Left ventricle myocardium inferior (tissue), 1 donor: Measurements from ENCODE around the gene FA2H. TPM values are rescaled to one million over a fixed set of nuclear protein-coding genes. Genes with fewer than 3 reads are reported as not detected.

Source experiments
- DNase-seq: peaks from one replicate; pipeline ENCODE4 v3.0.0-alpha.2; 2020
- H3K27ac ChIP-seq: fragments of 200-600 bp; replicated peaks from 2 replicates; pipeline ENCODE4 v1.8.0; 2021
- H3K27me3 ChIP-seq: fragments of 200-600 bp; 2 replicates; pipeline ENCODE4 v1.8.0; 2021; ENCODE audit warnings: low read depth
- H3K36me3 ChIP-seq: fragments of 200-600 bp; 2 replicates; pipeline ENCODE4 v1.8.0; 2021
- H3K4me1 ChIP-seq: fragments of 200-600 bp; 2 replicates; pipeline ENCODE4 v1.8.0; 2021
- H3K4me3 ChIP-seq: fragments of 200-600 bp; 2 replicates; pipeline ENCODE4 v1.8.0; 2021; ENCODE audit warnings: mild to moderate bottlenecking, moderate library complexity
- H3K9me3 ChIP-seq: fragments of 200-600 bp; replicated peaks from 2 replicates; pipeline ENCODE4 v1.8.0; 2021
- intact Hi-C: fragments of 100-400 bp; cut with micrococcal nuclease; formaldehyde crosslinking; loops from one replicate; pipeline ENCODE4 v1.11.0; 2022
- total RNA-seq: library from RNA; stranded (reverse); fragmentation: NEBNext Ultra II Directional; extraction: Animal tissue kit (Norgen Biotek cat#: 25700); gene quantifications from one replicate; pipeline ENCODE4 v1.2.1, GENCODE V29; 2021
- TF ChIP-seq, protein P1 (sequence below): fragments of 200-600 bp; IDR thresholded peaks from 2 replicates; pipeline ENCODE4 v1.8.0; 2021; ENCODE audit warnings: antibody characterized with exemption, mild to moderate bottlenecking, borderline replicate concordance
- donor health status: DM: no; HTN: yes; CAD: no; lungs with severe emphysema.

Gene FA2H
- total RNA-seq, 1 donor from 2014 or later, result not detected

DNA sequence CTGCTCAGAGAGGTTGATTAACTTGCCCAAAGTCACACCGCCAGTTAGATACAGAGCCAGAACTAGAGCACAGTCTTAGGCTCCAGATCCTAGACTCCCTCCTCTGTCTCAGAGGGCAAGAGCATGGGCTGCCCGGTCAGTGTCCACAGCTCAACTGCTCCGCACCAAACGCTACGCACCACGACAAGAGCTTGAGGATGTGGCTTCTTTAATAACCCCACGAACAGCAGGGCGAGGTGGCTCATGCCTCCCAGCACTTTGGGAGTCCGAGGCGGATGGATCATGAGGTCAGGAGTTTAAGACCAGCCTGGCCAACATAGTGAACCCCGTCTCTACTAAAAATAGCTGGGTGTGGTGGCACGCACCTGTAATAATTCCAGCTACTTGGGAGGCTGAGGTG lies 21.4 kb downstream of the FA2H start:
- Histone ChIP-seq H3K9me3 (no peaks in the 10 kb centered on the region), H3K36me3 (no peaks in the 10 kb centered on the region), H3K27ac (no peak overlapping the region), H3K4me3 (no peak overlapping the region), H3K27me3 (peaks cover 66% of the 10 kb centered on the region), H3K4me1 (no peaks in the 10 kb centered on the region)
- intact Hi-C loops, result no loop called here
- DNase-seq, result no peak
- TF ChIP-seq, protein P1, sequence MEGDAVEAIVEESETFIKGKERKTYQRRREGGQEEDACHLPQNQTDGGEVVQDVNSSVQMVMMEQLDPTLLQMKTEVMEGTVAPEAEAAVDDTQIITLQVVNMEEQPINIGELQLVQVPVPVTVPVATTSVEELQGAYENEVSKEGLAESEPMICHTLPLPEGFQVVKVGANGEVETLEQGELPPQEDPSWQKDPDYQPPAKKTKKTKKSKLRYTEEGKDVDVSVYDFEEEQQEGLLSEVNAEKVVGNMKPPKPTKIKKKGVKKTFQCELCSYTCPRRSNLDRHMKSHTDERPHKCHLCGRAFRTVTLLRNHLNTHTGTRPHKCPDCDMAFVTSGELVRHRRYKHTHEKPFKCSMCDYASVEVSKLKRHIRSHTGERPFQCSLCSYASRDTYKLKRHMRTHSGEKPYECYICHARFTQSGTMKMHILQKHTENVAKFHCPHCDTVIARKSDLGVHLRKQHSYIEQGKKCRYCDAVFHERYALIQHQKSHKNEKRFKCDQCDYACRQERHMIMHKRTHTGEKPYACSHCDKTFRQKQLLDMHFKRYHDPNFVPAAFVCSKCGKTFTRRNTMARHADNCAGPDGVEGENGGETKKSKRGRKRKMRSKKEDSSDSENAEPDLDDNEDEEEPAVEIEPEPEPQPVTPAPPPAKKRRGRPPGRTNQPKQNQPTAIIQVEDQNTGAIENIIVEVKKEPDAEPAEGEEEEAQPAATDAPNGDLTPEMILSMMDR, result no peak

DNA sequence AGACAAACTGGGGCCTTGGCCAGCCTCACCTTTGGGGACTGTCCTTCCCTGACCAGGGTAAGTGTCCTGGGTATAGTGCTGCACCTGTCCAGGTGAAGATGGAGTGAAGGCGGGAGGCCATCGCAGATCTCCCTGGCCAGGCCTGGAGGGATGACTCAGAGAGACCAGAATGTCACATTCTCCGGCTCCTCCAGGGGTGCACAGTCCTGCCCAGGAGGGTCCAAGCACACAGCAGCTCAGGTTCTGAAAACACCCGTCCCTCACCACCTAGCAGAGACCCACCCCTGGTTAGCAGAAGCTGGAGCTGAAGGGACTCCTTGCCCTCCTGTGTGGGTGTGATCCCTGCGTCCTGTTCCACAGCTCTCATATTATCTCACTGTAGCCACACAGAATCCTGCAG lies 21.9 kb downstream of the FA2H start:
- no peak for DNase-seq
- Histone ChIP-seq H3K36me3 (no peaks in the 10 kb centered on the region), H3K4me3 (no peak overlapping the region), H3K27ac (no peak overlapping the region), H3K4me1 (no peaks in the 10 kb centered on the region), H3K9me3 (no peaks in the 10 kb centered on the region), H3K27me3 (peaks cover 66% of the 10 kb centered on the region)
- intact Hi-C loops, result no loop called here
- TF ChIP-seq, protein P1, result no peak

DNA sequence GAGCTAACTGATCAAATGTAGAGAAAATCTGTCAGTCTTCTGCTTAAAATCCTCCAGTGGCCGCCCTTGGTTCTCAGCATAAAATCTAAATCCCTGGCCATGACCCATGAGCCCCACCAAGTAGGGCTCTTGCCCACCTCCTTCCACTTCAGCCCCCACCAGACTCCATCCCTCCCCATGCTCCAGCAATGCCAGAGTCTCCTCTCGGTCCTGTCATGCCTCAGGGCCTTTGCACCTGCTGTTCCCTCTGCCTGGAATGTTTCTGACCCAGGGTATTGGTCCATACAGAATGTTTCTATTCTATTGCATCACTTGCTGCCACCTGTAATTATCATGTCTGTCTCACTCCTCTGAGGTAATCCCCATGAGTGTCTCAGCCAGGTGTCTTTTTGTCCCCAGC lies 22.4 kb downstream of the FA2H start:
- Histone ChIP-seq H3K27me3 (peaks cover 66% of the 10 kb centered on the region), H3K36me3 (no peaks in the 10 kb centered on the region), H3K4me1 (no peaks in the 10 kb centered on the region), H3K9me3 (no peaks in the 10 kb centered on the region), H3K4me3 (no peak overlapping the region), H3K27ac (no peak overlapping the region)
- TF ChIP-seq, protein P1, result no peak
- no peak for DNase-seq
- intact Hi-C loops, result no loop called here

DNA sequence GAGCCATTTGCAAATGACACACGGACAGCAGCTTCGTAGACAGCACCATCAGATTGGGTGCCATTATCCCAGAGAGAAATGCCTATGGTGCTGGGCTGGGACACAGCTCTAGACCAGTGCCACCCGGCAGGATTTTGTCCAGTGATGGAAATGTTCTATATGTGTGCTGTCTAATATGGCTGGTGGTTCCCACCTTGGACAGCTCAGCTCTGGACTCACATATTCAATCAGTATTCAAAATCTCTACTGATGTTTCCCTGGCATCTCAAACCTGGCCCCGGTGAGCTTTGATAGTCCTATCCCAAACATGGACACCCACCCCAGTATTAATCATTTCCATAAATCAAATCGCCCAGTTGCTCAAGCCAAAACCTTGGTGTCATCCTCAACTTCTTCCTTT lies 23.0 kb downstream of the FA2H start:
- H3K4me1 ChIP-seq, result no peaks in the 10 kb centered on the region
- TF ChIP-seq, protein P1, result no peak
- no peaks in the 10 kb centered on the region for H3K9me3 ChIP-seq
- intact Hi-C loops, result no loop called here
- no peak for DNase-seq
- H3K27ac ChIP-seq, result no peak overlapping the region
- H3K36me3 ChIP-seq, result no peaks in the 10 kb centered on the region
- no peak overlapping the region for H3K4me3 ChIP-seq
- H3K27me3 ChIP-seq, result peaks cover 66% of the 10 kb centered on the region

DNA sequence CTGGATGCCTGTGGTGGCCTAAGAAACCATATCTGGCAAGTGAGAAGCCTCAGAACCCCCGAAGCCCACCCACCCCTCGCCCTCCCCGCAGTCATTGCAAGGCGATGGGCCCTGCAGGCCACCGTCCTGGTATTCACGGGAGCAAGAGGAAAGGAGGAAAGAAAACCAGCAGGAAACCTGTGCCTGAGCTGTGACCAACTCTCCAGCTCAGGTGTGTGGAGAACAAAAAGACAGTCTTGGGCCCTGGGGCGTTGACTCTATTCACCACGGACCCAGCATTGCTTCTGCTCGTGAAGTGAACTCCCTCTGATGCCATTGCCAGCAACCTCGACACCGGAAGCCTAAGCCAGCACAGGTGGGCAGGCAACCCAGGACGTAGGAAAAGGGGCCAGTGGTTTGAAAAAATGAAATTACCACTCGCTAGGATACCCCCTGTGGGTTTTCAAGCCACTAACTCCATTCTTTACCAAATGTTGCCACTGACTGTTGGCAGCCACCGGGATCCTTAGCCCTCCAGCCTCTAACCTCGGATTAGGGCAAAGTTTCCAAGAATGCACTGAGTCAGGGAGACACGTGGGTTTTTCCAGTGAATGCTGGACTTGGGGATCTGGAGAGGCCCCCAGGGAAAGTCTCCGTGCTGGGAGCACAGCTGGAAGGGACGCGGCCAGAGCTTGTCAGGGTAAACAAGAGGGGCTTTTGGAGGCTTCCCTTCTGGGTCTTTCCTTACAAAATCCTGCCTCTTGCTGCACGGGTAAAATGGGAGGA lies 25.1 kb downstream of the FA2H start:
- Histone ChIP-seq H3K9me3 (no peaks in the 10 kb centered on the region), H3K27ac (no peak overlapping the region), H3K36me3 (no peaks in the 10 kb centered on the region), H3K27me3 (peaks cover 56% of the 10 kb centered on the region), H3K4me1 (no peaks in the 10 kb centered on the region), H3K4me3 (no peak overlapping the region)
- TF ChIP-seq, protein P1, result no peak
- intact Hi-C loops, result no loop called here
- no peak for DNase-seq
